HG02588 (cell line): ENCODE data around the gene PDGFD.

Experiments
- ATAC-seq: cut with Tn5 transposase; IDR thresholded peaks from one replicate; pipeline ENCODE4 v1.9.1; 2021; ENCODE audit warnings: mild to moderate bottlenecking, moderate library complexity; ENCODE audit not compliant: unreplicated experiment

The PDGFD gene

DNA sequence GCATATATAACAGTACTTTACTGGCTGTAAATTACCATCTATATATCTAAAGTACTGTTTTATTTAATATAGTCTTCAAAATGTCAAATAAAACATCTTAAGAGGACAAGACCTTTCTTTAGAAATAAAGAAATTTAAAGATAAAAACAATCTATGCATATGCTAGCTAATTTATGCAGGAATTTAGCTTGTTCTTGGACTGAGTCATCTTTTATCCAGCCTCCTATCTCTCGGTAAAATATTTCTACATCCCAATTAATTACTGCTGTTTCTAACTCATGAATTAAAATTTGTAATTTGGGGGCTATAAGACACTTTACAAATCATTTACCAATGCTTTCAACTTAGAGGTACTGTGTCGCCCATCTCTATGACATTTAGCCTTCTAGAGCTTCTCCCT, 200.3 kb downstream of the PDGFD start:
- ATAC-seq: no peak

DNA sequence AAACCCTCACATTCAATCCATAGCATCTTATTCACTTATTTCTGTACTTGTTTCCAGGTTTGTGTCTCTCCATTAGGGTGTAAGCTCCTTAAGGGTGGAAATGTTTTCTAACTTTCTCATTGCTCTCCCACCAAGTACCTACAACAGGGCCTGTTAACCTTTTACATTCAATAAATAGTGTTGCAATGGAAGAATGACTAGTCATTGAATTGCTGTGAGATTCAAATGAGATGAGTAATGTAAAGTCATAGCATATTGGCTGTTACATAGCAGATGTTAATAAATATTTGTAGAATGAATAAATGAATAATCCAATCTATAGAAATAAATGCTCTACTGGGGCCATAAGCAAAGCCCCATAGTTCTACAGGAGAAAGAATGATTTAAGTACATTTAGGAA, 202.9 kb downstream of the PDGFD start:
- no peak for ATAC-seq

DNA sequence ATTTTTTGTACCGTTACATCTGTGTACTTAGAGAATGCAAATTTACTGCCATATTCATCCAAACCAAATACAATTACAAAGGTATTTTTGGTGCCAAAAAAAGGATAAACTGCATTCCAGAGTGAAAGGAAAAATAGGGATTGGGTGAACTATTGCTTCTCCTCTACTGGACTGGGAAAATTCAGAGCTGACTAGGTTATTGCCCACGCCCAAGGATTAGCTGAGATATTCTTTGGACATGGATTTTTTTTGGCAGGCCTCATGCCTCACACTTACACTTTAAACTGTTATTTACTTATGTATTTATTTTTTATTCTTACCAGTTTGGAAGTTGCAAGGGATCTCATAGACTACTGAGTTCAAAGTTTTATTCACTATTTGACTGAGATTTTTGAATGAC, 203.8 kb downstream of the PDGFD start:
- ATAC-seq: no peak

DNA sequence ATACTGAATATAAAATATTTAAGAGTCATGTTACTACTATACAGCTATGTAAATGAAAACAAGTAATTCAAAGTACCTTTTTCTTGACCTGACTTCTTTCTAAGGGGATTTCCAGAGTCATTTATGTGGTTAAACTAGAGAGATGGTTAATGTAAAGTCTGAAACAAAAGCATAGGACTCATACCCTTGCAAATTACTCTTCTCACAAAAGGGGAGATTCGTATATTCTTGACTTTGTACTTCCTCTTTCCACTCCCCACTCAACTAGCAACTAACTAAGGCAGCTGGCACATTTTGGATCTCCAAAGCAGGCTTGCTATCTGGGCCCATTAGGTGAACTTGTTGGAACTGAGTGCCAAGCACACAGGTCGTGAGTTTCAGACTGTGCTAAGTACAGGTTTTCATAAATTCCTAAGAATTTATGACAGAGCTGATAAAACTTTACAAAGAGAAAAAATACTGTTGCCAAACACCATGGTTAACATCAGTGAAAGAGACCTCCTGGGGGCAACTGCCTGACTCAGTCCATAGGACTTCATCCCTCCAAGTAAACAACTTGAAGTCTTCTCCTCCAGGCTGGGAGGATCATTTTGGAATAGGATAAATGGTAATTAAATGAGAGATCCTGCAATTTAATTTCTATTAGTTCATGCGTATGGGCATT, 204.5 kb downstream of the PDGFD start:
- peak; percentile 99 for ATAC-seq

GRCh38 chr11:103958475-103959215, 205.3 kb downstream of the PDGFD start:
- no peak for ATAC-seq

- no peak for ATAC-seq
Observed at GRCh38 chr11:103953797-103954486, 210.0 kb downstream of the PDGFD start.

DNA sequence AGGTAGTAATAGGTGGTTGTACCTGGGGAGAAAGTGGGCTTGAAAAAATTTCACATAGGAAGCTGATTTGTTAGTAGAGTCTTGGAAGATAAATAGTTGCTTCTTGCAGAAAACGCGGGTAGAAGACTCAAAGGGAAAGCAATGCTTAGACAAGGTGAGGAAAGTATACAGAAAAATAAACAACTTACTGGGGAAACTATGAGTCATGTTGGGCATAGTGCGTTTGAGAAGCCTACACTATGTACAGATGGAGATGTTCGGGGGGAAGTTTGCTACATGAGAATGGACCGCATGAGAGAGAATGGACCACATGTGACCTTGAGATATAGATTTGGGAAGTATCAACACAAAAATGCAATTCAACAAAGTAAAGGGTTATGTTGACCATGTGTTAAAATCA, 214.2 kb downstream of the PDGFD start:
- ATAC-seq: no peak

GRCh38 chr11:103948187-103948763, 215.7 kb downstream of the PDGFD start:
- no peak for ATAC-seq

DNA sequence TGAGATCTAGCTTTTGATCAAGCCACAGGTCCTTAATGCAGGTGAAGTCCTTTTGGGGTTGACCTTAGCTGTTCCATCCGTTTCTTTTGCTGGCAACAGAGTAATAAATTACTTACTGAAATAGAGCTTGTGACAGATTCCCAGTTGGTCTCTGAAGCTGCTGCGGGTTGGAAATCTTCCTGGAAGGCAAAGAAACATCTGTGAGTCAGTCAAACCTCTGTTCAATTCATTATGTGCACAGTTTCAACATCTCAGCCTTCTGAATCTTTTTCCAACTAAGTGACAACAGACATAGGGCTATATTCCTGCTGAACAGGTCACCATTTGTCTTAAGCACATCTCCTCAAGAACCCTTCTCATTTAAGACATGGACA, 216.4 kb downstream of the PDGFD start:
- ATAC-seq: no peak

- ATAC-seq: no peak
Observed at GRCh38 chr11:103946793-103947545, 217.0 kb downstream of the PDGFD start.

GRCh38 chr11:103944251-103944940, 219.6 kb downstream of the PDGFD start:
- no peak for ATAC-seq

- ATAC-seq: no peak
Observed at GRCh38 chr11:103942646-103943045, 221.3 kb downstream of the PDGFD start.

DNA sequence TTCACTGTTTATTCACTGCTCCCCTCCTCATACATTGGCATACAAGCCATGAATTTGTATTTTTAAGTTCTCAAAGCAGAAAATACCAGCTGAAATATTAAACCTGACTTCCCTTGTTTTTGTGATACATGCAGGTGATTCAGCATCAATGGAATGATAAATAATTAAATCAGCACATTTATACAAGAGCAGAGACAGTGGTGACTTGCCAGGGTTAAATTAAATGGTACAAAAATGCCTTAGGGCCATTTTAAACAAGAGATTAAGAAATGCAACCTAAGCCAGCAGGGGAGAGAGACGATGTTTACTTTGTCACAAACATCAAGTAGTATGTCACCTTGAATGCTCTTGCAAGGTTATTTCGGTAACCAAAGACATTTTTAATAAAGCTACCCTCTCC, 223.4 kb downstream of the PDGFD start:
- ATAC-seq: no peak

DNA sequence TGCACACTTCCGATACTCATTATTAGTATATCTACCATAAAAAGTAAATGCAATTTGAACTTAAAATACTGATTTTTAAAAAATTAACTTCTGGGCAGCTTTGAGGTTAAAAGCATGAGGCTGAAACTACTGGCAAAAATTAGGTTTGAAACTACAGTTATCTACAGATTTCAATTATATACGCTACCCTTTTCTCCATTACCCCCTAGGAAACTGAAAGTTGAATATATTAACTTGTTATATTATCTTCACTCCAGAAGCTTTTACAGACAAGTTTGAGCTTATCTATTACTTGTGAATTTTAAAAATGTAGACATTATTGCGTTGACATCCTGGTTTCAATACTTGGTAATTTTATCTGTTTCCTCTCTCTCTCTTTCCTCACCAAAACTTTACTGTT, 224.3 kb downstream of the PDGFD start:
- ATAC-seq: no peak

DNA sequence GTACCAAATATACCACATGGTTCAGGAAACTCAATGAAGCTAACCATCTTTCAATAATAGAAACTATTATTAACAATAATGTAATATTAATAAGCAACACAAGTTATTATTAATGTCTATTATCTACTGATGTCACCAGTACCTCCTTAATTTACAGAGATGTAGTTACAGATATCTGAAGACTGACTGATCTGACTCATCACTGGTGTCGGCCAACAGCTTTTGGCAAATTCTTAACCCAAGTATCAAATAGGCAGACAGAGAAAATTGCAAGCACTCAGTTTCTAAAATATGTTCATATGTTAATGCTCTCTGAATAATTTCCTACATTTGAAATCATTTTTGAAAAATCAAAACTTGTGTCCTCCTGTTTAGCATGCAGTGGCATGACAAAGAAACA, 227.9 kb downstream of the PDGFD start:
- no peak for ATAC-seq

GRCh38 chr11:103935219-103935618, 228.7 kb downstream of the PDGFD start:
- no peak for ATAC-seq

DNA sequence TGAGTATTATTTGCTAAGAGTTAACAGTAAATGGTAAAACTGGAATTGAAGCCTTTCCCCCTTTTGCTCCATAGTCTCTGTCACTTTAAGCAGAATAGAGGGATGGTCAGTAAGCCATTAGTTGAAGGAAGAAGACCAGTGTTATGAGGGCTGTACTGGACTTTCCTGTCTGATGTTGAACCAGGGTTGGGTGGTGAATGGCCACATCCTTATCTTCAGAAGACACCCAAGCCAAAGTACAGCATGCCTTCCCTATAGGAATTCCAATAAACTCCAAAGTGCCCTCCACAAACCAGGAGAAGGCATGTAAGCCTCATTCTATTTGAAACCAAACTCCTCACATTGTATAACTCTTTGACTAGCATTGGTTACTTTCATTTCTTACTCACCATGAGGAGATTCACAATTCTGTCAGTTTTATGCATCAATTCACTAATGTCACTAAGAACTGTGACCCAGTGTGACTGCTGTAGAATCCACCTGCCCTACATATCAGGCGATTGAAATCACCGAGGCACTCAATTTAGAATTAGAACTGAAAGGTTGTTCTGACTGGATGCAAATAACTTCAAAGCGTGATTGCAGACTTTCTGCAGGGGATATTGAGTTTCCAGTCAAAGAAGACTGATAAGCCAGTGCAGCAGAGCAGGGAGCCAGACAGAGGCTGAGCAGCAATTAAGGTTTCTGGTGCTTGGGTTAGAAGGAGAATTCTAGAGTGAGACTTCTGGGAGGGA, 234.6 kb downstream of the PDGFD start:
- ATAC-seq: peak; percentile 94

DNA sequence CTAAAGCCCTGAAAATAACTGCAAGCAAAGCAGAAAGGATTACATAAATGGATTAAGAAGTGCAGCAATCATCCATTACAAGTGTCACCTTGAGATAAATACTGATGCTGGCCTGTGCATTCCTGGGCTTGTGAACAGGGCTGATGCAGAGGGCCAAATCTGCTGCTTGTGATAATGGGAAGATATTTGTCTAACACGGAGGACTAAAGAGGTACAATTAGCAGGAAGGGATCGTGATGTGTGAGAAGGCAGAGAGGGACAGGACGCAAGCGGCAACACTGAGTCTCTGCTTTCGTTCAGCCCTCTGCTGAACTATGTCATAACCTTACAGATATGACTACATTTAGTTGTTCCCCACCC, 235.2 kb downstream of the PDGFD start:
- peak; percentile 18 for ATAC-seq

DNA sequence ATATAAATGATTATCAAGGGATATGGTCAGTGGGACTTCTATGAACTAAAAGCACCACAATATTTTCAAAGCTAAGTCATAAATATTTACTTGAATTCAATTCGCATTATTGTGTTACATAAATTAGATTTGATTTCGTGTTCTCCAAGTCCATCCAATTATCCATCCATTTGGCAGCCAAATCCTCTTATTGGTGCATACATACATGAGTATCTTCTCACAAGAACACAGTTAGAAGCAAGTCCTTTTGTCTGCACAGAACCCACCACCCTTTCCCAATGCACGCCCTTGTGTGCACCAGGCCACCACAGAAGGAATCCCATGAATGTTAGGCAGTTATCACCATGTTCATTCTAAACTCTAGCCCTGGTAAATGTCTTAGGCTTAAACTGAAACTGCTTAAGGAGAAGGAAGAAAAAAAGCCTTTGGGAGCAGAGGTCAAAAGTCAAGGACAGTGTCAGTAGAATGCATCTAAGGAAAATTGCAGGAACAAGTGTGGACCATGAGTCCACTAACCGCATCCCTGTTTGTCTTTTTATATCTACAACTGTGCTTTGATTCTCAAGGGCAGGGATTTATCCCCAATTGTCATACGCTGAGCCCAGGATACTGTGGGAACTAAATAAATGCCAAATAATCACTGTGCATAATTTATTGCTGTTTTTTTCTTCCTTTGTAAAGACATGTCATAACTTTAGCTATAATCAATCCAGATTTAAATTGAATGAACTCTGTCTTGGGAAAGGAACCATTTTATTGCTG, 235.7 kb downstream of the PDGFD start:
- no peak for ATAC-seq
